HG02610 (cell line): ENCODE measurements around the gene TARS3.

Source experiments
- ATAC-seq: cut with Tn5 transposase; IDR thresholded peaks from one replicate; pipeline ENCODE4 v1.9.1; 2021; ENCODE audit warnings: mild to moderate bottlenecking, moderate library complexity; ENCODE audit not compliant: unreplicated experiment

The TARS3 gene

GRCh38 chr15:101608201-101608600 lies 116.1 kb downstream of the TARS3 start:
- ATAC-seq, result no peak

- ATAC-seq, result no peak
Observed at GRCh38 chr15:101607108-101607507, 117.2 kb downstream of the TARS3 start.

GRCh38 chr15:101604124-101604874 lies 120.0 kb downstream of the TARS3 start:
- no peak for ATAC-seq
